ENCODE data around the gene SLC30A1. TPM values are rescaled to one million over a fixed set of nuclear protein-coding genes. Genes with fewer than 3 reads are reported as not detected.

Gene SLC30A1
- total and polyA plus RNA-seq, 2 of the 13 experiments (the other 11 are each of a cell fraction or from before 2014, with no cell fraction given), result 5.9 to 24.4 TPM

GRCh38 chr1:211610779-211611556, 32.0 kb upstream of the SLC30A1 start (continued):
- TF ChIP-seq, protein P1, sequence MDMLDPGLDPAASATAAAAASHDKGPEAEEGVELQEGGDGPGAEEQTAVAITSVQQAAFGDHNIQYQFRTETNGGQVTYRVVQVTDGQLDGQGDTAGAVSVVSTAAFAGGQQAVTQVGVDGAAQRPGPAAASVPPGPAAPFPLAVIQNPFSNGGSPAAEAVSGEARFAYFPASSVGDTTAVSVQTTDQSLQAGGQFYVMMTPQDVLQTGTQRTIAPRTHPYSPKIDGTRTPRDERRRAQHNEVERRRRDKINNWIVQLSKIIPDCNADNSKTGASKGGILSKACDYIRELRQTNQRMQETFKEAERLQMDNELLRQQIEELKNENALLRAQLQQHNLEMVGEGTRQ (IDR thresholded peaks at IDR 0.05; ENCODE audit: low read depth, low read length), result no peak
- TF ChIP-seq, protein P1 (CRISPR knock-in tag; IDR thresholded peaks at IDR 0.05; ENCODE audit: borderline replicate concordance), result no peak
- TF ChIP-seq ZNF747 (CRISPR knock-in tag; IDR thresholded peaks at IDR 0.05; ENCODE audit: borderline replicate concordance), result no peak
- TF ChIP-seq MZF1 (CRISPR knock-in tag; IDR thresholded peaks at IDR 0.05; ENCODE audit: borderline replicate concordance), result no peak
- TF ChIP-seq KDM2A (CRISPR knock-in tag; IDR thresholded peaks at IDR 0.05; ENCODE audit: borderline replicate concordance, low read depth), result 0 out of 2 replicates have a peak, but pooled peaks have one; percentile 23
- no peak for TF ChIP-seq EHMT2 (IDR thresholded peaks at IDR 0.05; ENCODE audit: borderline replicate concordance, low read depth, low read length)
- no peak for TF ChIP-seq FIP1L1 (IDR thresholded peaks at IDR 0.05; ENCODE audit: borderline replicate concordance, insufficient read depth, low read depth, low read length)
- TF ChIP-seq ZNF749 (CRISPR knock-in tag; IDR thresholded peaks at IDR 0.05; ENCODE audit: borderline replicate concordance), result no peak
- TF ChIP-seq TBP (CRISPR knock-in tag; IDR thresholded peaks at IDR 0.05), result no peak
- TF ChIP-seq KDM3A (CRISPR knock-in tag; IDR thresholded peaks at IDR 0.05; ENCODE audit: low read depth), result no peak
- no peak for TF ChIP-seq ARNT2 (CRISPR knock-in tag; IDR thresholded peaks at IDR 0.05; ENCODE audit: low read depth)
- 0 out of 2 replicates have a peak, but pooled peaks have one; percentile 17 for TF ChIP-seq NFYB (CRISPR knock-in tag; IDR thresholded peaks at IDR 0.05)
- no peak for TF ChIP-seq ZNF788 (CRISPR knock-in tag; IDR thresholded peaks at IDR 0.05; ENCODE audit: borderline replicate concordance)
- TF ChIP-seq ZBTB37 (CRISPR knock-in tag; IDR thresholded peaks at IDR 0.05), result peak; percentile 57; the same call in 1 of the 2 replicates
- TF ChIP-seq ZNF468 (CRISPR knock-in tag; IDR thresholded peaks at IDR 0.05), result no peak
- no peak for TF ChIP-seq XBP1 (CRISPR knock-in tag; IDR thresholded peaks at IDR 0.05)
- TF ChIP-seq TCF7L2 (IDR thresholded peaks at IDR 0.05; ENCODE audit: low read depth, low read length), result no peak
- TF ChIP-seq ZNF263 (CRISPR knock-in tag; IDR thresholded peaks at IDR 0.05), result 0 out of 2 replicates have a peak, but pooled peaks have one; percentile 8
- TF ChIP-seq LRRFIP1 (CRISPR knock-in tag; conservative IDR thresholded peaks at IDR 0.05), result no peak
- no peak for TF ChIP-seq HOMEZ (CRISPR knock-in tag; IDR thresholded peaks at IDR 0.05; ENCODE audit: low read depth)
- no peak for TF ChIP-seq SMAD1 (CRISPR knock-in tag; IDR thresholded peaks at IDR 0.05; ENCODE audit: borderline replicate concordance, low read depth)

Data from HepG2 (cell line).